GM19397 (cell line): ENCODE measurements around the gene SFT2D1.
A peak's percentile ranks its signal among the peaks of the same experiment; 100 is the strongest.

Experiments used
- ATAC-seq: cut with Tn5 transposase; IDR thresholded peaks from one replicate; pipeline ENCODE4 v1.9.1; 2021; ENCODE audit warnings: mild to moderate bottlenecking, moderate library complexity; ENCODE audit not compliant: unreplicated experiment

The SFT2D1 gene

GRCh38 chr6:166282394-166283032 is 59.8 kb downstream of the SFT2D1 start:
- no peak for ATAC-seq

- ATAC-seq: no peak
These were observed 61.2 kb downstream of the SFT2D1 start for GRCh38 chr6:166281104-166281503.

GRCh38 chr6:166279393-166279679 is 63.0 kb downstream of the SFT2D1 start:
- no peak for ATAC-seq

- no peak for ATAC-seq
These were observed 63.6 kb downstream of the SFT2D1 start for GRCh38 chr6:166278579-166279392.

- ATAC-seq: no peak
These were observed 64.3 kb downstream of the SFT2D1 start for GRCh38 chr6:166277892-166278578.

GRCh38 chr6:166277018-166277417 is 65.3 kb downstream of the SFT2D1 start:
- no peak for ATAC-seq

GRCh38 chr6:166275714-166276166 is 66.6 kb downstream of the SFT2D1 start:
- ATAC-seq: peak; percentile 82

- no peak for ATAC-seq
These were observed 67.5 kb downstream of the SFT2D1 start for GRCh38 chr6:166274739-166275370.

- no peak for ATAC-seq
These were observed 68.2 kb downstream of the SFT2D1 start for GRCh38 chr6:166274163-166274562.

GRCh38 chr6:166271376-166271765 is 71.0 kb downstream of the SFT2D1 start:
- no peak for ATAC-seq

GRCh38 chr6:166270706-166271375 is 71.5 kb downstream of the SFT2D1 start:
- ATAC-seq: no peak
